ENCODE measurements around the gene MSANTD2.

MSANTD2 gene

DNA sequence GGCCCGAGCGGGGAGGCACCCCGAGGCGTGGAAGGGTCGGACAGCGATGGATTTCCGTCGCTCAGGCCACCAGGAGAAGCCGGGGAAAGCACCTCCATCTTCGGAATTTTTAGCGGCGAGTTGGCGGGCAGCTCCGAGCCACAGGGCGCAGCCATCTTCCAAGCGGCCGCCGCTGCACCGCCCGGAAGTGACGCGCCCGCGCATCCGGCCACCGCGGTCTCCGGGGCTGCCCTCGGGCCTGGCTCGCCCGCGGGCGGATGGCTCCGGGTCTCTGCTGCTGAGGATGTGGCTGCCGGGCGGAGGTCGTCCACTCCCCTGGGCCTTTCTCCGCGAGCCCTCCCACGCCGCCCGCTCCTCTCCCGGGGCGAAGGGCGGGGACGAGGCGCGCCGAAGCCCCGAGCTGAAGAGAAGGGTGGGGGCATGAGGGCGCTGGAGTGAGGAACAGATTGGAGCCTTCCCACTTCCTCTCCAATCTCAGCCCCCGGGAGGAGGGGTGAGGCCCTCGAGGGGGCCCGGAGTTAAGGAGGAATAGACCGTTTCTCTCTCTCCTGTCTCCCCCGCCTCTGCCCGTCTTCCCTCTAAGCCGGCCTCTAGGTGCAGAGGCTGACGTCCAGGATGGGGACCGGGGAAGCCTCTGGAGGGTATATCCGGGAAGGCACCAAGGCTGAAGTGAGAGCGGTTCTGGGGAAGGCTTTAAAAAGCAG, at the start of gene MSANTD2:
Gene MSANTD2 (minus strand): TSS at position 181 of the 704 bp plus-strand sequence. CDS start 26 bp downstream, at position 155.
- peak; percentile 80 for DNase-seq

DNA sequence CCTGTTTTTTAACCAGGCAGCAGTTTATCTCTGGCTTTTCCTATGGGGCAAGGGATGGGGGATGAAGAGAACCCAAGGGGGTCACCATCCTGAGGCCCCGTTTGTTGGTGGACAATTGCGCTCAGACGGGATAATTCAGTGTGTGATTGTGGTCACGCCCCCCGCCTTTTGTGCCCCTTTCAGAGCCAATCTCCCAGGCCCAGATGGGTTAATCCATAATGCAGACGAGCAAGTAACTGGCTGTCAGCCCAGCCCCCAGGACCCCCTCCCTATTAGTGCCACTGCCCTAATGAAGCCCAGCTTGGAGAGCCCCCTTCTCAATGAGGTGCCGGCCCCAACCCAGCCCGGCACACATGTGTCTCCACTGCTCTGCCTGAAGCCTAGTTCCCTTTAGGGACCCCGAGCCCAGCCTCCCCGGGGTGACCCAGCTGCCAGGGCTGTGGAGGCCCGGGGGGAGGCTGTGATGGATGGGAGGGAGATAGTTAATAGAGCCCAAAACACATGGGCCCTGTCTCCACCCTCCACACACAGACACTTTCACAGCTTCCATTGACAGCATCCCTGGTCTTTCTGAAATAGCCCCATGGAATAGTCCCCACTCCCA, 46.0 kb upstream of the MSANTD2 start:
- no peak for DNase-seq

DNA sequence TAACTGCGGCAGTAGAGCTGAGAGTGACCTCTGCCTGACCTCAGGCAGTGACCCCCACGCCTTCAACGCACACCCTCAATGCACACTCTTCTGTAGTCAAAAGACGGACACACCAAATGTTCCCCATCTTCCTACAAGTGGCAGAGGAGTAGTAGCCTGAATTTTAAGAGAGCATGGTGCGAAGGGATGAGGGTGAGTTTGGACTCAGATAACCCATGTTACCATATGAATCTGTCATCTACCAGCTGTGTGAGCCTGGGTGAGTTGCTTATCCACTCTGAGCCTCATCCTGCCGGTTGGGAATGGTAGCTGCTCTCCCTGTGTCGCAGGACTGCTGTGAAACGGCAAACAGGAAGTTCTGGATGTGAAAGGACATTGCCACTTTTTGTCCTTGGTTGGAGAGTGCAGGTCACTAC, 44.5 kb upstream of the MSANTD2 start:
- no peak for DNase-seq

DNA sequence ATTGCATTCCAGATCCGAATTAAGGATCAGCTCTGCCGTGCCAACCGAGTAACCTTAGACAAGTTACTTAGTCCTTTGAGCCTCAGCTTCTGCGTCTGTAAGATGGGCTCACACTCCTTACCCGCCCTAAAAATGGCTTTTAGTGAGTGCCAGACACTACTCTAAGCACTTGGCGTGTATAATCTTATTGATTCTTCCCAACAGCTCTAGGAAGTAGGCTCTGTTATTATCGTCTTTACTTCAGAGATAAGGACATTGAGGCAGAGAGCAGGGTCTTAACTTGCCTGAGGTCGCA, 43.4 kb upstream of the MSANTD2 start:
- no peak for DNase-seq

DNA sequence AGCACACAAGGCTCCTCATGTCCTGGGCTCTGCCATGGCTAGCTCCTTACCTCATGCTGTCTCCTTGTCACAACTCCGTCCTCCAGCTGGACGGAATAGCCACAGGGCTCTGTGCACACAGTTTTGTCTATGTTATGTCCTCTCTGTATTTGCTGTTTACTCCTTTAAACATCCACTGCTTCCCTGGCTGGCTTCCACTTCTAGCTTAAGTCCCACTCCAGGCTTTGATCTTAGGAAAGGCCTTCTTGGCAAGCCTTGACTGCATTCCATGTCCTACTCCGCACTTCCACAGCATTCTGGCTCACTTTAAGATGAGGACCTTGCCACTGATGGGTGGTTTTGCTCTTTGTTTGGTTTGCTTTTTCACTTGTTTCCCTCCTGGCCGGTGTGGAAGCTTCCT, 42.1 kb upstream of the MSANTD2 start:
- no peak for DNase-seq

DNA sequence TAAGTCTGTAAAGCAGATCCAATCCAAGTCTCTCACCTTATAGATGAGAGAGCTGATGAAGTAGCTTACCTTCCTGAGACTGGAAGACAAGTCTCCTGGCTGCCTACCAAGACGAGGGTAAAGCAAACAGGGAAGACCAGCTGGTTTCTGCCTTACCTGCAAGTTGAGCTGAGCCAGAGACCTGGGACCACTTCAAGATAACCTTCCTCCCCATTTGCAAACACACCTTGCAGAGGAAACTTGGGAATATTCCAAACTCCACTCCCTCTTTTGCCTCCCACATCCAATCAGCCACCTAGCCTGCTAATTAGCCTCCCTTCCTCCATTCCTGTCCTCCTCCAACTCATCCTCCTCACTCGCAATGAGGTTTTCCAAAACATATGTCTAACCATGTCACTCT, 41.6 kb upstream of the MSANTD2 start:
- no peak for DNase-seq

DNA sequence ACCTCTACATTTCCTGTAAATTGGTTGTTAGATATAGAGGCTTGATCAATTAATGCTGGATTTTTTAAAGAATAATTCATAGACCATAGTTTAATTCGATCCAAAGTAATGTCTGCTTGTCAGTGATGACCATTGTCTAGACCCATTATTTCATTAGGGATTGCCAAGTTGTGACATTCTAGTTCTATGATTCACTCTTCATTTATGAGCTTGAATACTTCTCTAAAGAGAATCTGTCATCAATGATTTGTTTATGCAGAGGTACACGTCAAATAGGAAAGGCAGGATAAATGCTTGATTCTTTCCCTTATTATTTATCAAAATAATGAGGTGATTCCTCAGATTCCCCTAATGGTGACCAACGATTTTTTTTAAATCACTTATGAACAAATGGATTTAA, 41.0 kb upstream of the MSANTD2 start:
- DNase-seq: no peak

DNA sequence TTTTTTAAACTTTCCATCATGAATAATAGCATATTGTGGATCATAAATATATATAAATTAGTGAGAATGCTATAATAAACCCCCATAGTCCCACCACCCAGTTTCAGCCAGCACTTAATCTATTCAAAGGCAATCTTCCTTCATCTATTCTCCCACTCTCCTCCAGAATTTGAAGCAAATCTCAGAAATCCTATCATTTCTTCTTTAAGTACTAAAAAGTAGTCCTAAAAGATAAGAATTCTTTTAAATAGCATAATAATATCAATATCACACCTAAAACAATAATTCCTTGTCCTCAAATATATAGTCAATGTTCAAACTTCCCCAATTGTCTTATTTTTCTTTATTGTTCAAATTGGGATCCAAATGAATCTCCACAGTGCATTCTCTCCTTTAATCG, 40.5 kb upstream of the MSANTD2 start:
- no peak for DNase-seq

DNA sequence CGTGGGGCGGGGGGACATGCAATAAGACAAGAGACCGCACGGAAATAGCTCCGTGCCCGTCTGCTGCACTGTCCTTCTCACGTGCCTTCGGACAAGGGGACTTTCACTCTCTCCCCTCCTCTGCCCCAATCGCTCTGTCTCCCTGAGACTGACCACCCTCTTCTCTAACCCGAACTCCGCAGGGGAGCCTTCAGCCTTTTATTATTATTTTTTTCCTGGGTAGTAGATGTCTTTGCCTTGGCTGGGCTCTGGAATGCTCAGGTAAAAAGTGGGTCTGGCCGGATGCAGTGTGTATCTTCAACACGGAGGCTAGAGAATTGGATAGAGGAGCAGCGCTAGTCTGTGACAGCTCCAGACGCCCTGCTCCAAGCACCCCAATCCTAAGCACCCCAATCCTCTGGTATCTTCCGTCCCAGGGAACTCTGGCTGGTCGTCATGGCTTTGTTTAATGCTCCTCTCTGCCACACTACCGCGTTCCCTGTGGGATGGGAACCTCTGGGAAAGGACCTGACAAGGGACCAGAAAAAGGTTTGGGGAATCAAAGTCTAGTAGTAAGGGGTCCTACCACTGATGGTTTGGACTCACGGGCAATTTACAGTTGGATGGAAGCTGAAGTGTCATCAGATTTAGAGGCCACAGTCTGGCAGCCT, 39.9 kb upstream of the MSANTD2 start:
- no peak for DNase-seq

DNA sequence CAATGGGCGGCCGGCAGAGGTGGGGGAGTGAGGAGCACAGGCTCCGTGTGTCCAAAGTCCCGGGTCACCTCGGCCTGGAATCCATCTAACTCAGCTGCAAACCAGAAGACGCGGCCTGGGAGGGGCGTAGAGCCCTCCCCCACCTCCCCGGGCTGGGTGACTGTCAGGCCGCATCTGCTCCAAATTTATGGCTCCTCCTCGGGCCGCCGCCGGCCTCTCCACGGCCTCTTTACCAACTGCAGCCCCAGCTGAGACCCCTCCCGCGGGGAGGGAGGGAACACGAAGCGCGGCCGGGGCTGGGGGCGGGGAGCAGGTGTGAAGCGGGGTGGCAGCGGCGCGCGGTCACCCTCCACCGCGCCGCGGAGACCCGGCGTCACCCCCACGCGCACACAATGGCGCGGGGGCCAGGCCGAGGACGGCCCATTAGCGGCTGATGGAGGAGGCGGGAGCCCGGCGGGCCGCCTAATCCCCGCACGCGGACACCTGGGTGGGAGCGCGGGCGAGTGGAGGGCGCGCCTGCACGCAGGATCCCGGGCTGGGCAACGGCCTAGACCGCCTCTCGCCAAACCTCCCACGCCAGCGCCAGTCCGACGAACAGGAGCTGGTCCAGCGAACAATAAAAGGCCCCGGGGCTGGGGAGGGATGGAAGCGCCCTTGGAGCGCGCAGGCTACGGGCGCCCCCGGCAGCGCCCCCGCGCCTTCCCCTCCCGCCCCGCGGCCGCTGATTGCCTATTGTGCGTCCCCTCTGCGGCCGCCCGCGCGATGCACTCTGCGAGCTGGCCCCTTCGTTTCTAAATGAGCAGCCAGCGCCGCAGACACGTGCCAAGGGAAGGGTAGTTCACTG, 39.1 kb upstream of the MSANTD2 start:
- DNase-seq: peak; percentile 18

DNA sequence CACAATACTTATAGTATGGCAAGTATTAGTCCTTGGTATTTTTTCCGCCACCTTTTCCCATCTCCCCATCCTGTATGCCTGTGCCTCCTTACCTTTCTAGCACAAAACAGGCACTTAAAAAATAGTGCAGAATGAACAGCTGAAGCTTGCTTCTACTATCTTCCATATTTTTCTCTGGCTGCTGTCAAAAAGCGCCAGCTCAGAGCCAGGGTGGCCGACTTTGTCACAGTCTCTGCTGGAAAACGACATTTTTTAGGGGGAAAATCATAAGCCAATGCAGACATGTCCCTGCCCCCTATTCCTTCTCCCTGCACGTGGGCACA, 38.6 kb upstream of the MSANTD2 start:
- DNase-seq: no peak

DNA sequence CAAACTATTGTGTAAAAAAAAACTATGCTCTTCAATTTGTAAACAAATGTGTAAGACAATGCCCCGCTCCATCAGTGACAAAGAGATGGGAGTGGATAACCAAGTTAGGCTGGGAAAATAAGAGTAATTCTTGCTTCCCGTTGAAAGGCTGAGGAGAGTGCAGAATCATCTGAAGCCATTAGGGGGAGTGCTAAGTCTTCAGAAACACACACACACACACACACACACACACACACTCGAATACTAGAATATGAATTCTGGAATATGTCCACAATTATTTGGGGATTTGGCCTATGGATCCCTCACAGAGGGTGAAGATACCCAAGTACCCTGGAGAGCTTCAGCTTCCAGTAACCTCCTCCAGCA, 37.3 kb upstream of the MSANTD2 start:
- no peak for DNase-seq

DNA sequence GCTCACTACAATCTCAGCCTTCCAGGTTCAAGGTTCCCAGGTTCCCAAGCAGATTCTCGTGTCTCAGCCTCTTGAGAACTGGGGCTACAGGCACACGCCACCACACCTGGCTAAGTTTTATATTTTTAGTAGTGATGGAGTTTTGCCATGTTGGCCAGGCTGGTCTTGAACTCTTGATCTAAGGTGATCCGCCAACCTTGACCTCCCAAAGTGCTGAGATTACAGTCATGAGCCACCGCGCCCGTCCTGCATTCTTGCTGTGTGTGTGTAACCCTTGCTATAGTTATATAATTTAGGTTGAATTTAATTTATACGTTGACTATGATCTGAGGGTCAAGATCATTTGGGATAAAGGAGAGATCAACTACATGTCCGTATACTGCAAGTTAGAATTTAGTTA, 35.7 kb upstream of the MSANTD2 start:
- DNase-seq: no peak

DNA sequence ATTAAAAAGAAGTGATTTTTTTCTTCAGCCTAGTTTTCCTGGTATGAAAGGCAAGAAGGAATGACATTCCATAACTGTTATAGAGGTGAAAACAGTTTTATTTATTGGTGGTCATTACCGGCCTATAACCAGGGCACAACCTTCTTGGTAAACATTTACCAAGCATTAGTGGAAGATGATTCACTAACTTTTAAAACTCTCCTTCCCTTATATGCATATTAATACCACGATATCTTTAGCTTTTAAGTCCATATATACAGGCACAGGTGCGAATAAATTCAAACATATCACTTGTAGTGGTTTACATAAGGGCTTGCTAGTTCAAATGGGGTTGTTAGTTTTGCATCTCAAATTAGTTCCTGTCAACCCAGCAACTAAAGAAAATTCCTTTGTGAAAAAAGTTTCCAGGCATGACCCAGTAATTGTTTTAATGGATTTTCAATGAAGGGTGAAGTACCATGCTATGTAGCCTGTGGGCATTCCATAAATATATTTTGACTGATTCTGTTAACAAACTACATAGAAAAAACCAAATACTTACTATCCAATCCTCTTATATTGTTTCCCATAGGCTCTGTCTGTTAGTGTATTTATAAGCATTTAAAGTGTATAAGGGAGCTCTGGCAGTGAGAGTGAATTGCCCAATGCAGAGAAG, 34.4 kb upstream of the MSANTD2 start:
- no peak for DNase-seq

DNA sequence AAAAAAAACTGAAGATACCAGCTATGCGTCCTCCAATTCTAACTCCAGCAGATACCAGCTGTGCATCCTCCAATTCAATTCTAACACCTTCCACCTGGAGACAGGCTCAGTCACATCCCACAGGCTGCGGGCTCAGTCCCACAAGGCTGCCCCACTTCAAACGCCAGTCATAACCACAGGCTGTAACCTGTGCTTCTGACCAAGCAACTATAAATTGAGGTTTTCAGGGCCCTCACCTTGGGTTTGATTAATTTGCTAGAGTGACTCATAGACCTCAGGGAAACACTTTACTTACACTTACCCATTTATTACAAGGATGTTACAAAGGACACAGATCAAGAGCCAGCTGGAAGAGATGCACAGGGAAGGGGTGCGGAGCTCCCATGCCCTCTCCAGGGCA, 32.4 kb upstream of the MSANTD2 start:
- no peak for DNase-seq

DNA sequence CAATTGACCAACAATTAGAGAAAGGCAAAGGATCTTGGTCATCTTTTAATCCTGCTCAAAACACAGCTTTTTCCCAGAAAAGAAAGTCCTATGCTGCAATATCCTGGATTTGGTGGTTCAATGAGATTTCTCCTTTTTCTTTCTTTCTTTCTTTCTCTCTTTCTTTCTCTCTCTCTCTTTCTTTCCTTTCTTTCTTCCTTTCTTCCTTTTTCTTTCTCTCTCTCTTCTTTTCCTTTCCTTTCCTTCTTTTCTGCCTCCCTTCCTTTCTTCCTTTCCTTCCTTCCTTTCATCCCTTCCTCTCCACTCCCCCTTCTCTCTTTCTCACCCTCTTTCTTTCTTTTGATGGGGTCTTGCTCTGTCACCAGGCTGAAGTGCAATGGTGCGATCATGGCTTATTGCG, 31.7 kb upstream of the MSANTD2 start:
- no peak for DNase-seq

DNA sequence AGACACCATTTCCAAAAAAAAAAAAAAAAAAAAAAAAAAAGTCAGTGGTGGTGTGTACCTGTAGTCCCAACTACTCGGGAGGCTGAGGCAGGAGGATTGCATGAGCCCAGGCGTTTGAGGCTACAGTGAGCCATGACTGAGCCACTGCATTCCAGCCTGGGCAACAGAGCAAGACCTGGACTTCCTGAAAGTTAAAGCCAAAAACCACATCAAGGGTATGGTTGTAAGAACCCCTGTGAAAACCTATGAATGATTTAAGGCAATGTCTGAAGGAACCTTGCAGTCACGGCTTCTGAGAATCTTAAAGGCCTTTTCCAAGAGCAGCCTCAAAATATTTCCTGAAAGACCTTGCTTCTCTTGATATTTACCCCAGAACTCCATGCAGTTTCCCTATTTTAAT, 30.5 kb upstream of the MSANTD2 start:
- no peak for DNase-seq

DNA sequence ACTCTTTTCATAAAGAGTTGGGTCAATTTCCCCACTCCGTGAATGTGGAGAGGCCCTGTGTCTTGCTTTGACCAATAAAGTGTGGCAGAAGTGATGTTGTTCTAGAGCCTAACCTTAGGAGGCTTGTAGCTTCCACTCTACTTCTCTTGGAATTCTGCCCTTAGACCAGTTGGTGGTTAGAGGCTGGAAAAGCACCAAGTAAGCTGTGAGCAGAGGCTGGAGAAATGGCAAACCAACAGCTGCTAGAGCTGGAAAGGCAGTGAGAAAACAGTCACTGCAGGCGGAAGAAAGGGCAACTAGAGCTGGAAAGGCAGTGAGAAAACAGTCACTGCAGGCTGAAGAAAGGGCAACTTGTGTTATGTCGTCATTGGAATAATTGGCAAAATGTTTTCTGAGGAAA, 29.8 kb upstream of the MSANTD2 start:
- DNase-seq: no peak

DNA sequence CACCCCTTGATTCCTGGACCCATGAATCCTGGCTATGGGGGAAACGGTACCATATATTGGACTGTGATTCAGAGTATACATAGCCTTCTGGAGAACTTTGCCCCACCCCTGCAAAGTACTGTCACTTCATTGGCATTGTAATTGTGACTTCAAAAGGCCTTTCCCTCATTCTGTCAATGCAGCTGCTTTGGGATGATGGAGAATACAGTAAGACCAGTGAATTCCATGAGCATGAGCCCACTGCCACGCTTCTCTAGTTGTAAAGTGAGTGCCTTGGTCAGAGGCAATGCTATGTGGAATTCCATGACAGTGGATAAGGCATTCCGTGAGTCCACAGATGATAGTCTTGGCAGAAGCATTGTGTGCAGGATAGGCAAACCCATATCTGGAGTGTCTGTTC, 25.7 kb upstream of the MSANTD2 start:
- DNase-seq: no peak

DNA sequence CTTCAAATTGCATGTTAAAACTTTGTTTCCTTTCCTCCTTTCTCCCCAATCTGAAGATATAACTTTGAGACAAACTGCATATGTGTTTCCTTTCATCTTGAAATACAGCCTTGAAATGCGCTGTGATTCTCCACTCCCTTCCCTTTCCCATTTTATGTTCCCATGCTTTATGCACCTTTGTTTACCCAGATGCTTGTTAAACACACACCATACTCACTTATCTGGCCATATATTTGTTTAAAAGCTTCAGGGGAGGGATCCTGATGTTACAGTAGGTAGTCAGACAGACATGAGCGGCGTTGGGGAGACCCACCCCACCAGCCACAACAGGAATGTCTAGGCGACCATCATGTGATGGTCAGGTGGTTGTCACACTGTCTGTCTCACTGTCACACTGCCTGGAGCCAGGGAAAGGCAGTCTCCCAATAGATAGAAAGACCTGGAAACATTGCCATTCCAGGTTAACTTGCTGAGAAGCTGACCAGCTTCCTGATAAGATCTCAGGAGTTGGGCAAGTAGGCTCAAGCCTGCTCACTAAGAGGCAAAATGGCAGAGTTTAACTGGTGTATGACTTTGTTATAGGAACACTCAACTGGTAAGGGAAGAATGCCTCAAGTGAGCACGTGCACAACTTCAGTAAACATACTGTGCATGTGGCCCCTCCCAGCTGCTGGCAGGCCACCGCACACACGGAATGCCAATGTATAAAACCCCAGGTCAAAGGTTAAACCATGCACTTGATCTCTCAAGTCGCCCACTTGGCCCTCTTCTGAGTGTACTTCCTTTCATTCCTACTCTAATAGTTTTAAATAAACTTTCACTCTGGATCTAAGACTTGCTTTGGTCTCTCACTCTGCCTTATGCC, 23.5 kb upstream of the MSANTD2 start:
- DNase-seq: no peak

DNA sequence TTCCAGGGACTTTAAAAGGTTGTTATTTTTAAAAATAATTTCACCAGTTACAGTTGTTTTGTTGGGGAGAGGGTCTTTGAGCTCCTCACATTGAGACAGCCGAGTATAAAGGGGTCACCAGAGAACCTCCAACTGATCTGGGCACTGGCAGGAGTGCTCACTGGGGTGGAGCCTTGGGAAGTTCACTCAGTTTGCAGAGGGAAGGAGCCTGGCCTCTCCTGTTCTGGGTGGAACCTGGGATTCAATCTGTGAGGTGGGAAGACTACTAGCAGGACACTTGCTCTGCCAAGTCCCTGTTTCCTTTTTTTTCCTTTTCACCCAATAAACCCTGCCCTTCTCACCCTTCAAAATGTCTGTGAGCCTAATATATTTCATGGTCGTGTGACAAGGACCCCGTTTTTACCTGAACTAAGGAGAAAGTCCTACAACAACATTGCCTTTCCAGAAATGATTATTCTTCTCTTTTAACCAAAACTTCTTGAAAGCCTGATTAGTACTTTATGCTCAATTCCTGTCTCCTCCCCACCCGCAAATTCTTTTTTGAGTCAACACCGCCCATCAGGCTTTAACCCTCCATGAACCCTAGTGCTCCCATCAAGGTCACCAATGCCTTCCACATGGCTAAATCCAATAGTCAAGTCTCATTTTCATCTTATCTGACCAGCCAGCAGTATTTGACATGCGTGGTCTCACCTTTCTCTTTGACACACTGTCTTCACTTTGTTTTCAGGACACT, 22.0 kb upstream of the MSANTD2 start:
- no peak for DNase-seq

DNA sequence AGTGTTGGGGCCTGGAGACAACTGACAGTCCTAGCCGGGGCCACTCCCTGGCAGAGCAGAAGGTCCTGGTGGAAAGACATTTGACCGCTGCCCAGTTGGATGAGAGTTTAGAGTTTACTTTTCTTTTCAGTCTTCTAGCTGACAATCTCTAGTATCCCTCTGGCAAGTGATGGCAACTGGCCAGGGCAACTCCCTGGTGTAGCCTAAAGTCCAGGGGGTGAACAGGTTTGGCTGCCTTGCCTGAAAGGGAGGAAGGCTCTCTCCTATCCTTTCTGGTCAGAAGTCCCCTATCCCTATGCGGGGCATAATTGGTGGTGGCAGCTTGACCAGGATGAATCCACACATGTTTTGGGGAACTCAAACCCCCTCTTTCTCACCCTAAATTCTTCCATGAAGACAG, 16.8 kb upstream of the MSANTD2 start:
- DNase-seq: no peak

All from stimulated activated CD4-positive, alpha-beta T cell treated with anti-CD3 and anti-CD28 coated beads, Interleukin-4, amount 100 ng/mL, for 1 hour (primary cell).